Endothelial cell of umbilical vein (primary cell): ENCODE data around the gene PDK3.

Experiments used
- EZH2 ChIP-seq: IDR thresholded peaks from 2 replicates; pipeline ENCODE4 v1.6.1; 2012; ENCODE audit warnings: borderline replicate concordance, low read depth, mild to moderate bottlenecking, moderate library complexity, low read length, inconsistent platforms; ENCODE audit not compliant: severe bottlenecking
- POLR2A ChIP-seq: IDR thresholded peaks from 2 replicates; pipeline ENCODE4 v1.6.1; 2012; ENCODE audit warnings: low read depth, mild to moderate bottlenecking, control low read depth, low read length
- POLR2AphosphoS5 ChIP-seq: IDR thresholded peaks from 2 replicates; pipeline ENCODE4 v1.6.1; 2012; ENCODE audit warnings: low read depth, mild to moderate bottlenecking, control low read depth, low read length, moderate library complexity; ENCODE audit not compliant: insufficient read depth
- TF ChIP-seq, protein P1 (sequence below), 2 donors: IDR thresholded peaks; 1 replicate in 1 of 2; 2 replicates in 1 of 2; pipeline ENCODE4 v1.5.1; 2011; ENCODE audit warnings: low read length in 2 of 2, mild to moderate bottlenecking in 2 of 2, moderate library complexity in 2 of 2, control low read depth in 1 of 2, inconsistent platforms in 1 of 2, low read depth in 1 of 2; ENCODE audit not compliant: insufficient read depth in 1 of 2; ENCODE audit errors: extremely low read depth in 1 of 2

- TF ChIP-seq, protein P1, sequence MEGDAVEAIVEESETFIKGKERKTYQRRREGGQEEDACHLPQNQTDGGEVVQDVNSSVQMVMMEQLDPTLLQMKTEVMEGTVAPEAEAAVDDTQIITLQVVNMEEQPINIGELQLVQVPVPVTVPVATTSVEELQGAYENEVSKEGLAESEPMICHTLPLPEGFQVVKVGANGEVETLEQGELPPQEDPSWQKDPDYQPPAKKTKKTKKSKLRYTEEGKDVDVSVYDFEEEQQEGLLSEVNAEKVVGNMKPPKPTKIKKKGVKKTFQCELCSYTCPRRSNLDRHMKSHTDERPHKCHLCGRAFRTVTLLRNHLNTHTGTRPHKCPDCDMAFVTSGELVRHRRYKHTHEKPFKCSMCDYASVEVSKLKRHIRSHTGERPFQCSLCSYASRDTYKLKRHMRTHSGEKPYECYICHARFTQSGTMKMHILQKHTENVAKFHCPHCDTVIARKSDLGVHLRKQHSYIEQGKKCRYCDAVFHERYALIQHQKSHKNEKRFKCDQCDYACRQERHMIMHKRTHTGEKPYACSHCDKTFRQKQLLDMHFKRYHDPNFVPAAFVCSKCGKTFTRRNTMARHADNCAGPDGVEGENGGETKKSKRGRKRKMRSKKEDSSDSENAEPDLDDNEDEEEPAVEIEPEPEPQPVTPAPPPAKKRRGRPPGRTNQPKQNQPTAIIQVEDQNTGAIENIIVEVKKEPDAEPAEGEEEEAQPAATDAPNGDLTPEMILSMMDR (IDR thresholded peaks at IDR 0.05; ENCODE audit: extremely low read depth in 1 of 2, insufficient read depth in 1 of 2, low read depth in 1 of 2, low read length in 2 of 2): no peak
- TF ChIP-seq POLR2A (no peak), EZH2 (no peak), POLR2AphosphoS5 (no peak)
These were observed 37.4 kb upstream of the PDK3 start for GRCh38 chrX:24427747-24428019.
